Measurements from ENCODE around the gene ATP8B1. TPM values are rescaled to one million over a fixed set of nuclear protein-coding genes. Genes with fewer than 3 reads are reported as not detected.

The ATP8B1 gene
- total RNA-seq, 1 experiment from 2014 or later: 1.1 TPM

DNA sequence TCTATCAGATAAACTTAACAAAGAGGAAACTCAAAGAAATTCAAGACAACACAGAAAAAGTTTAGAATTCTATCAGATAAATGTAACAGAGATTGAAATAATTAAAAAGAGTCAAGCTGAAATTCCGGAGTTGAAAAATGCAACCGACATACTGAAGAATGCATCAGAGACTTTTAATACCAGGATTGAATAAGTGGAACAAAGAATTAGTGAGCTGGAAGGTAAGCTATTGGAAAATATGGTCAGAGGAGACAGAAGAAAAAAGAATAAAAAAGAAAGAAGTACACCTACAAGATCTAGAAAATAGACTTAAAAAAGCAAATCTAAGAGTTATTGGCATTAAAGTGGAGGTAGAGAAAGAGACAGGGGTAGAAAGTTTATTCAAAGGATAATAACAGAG lies 88.0 kb downstream of the ATP8B1 start:
- Histone ChIP-seq H4K91ac (ENCODE audit: insufficient read length, low read depth, low read length) (no peak overlapping the region), H3K9me3 (ENCODE audit: control insufficient read depth, low read depth, low read length) (no peaks in the 10 kb centered on the region), H2AFZ (ENCODE audit: low read length) (no peak overlapping the region), H3K4ac (ENCODE audit: low read depth, low read length) (no peak overlapping the region), H2BK120ac (ENCODE audit: low read depth, low read length, poor library complexity, severe bottlenecking) (no peak overlapping the region), H3K79me2 (ENCODE audit: insufficient read depth, low read length) (no peaks in the 10 kb centered on the region), H3T11ph (ENCODE audit: low read length) (no peak overlapping the region), H3K27ac (ENCODE audit: insufficient read length, low read depth, low read length) (no peak overlapping the region), H3K18ac (ENCODE audit: insufficient read length, low read depth, low read length) (no peak overlapping the region), H3K56ac (ENCODE audit: insufficient read length, low read depth, low read length) (no peak overlapping the region), H2AK5ac (ENCODE audit: insufficient read length, low read length) (no peak overlapping the region), H3K4me2 (ENCODE audit: insufficient read depth, insufficient read length, low read length) (no peak overlapping the region), H2BK20ac (ENCODE audit: low read depth, low read length, poor library complexity, severe bottlenecking) (no peak overlapping the region), H3K23ac (ENCODE audit: insufficient read length, low read depth, low read length) (no peak overlapping the region), H4K8ac (replicated peaks; ENCODE audit: insufficient read length, low read depth, low read length) (no peak overlapping the region), H4K5ac (ENCODE audit: insufficient read length, low read depth, low read length) (no peak overlapping the region), H3K27me3 (ENCODE audit: insufficient read depth, low read length) (no peaks in the 10 kb centered on the region), H2BK15ac (ENCODE audit: low read depth, low read length) (no peak overlapping the region), H2BK12ac (ENCODE audit: insufficient read length, low read depth, low read length) (no peak overlapping the region), H3K79me1 (ENCODE audit: insufficient read depth, low read depth, low read length, poor library complexity, severe bottlenecking) (no peaks in the 10 kb centered on the region), H3K9ac (ENCODE audit: extremely low read depth, insufficient read length, low read length) (no peak overlapping the region), H2BK5ac (ENCODE audit: insufficient read length, low read length) (no peak overlapping the region), H3K14ac (ENCODE audit: insufficient read depth, low read length) (no peak overlapping the region), H3K23me2 (ENCODE audit: insufficient read length, low read depth, low read length, poor library complexity, severe bottlenecking) (no peaks in the 10 kb centered on the region), H4K20me1 (ENCODE audit: control insufficient read depth, insufficient read depth, insufficient read length) (no peaks in the 10 kb centered on the region), H3K4me1 (ENCODE audit: insufficient read depth, low read length) (no peaks in the 10 kb centered on the region)
- peaks cover 2 to 10% (median 6%) of the 10 kb centered on the region in 3 experiments; a peak in 4 of 7 replicates for H3K36me3 Mint-ChIP-seq (ENCODE audit: insufficient read depth in 1 of 3, low read depth in 3 of 3)
- no peaks in the 10 kb centered on the region; the same call in none of the 2 replicates for H3K27me3 Mint-ChIP-seq (ENCODE audit: low read depth)
- WGBS (ENCODE audit: extremely low coverage, insufficient read length, low lambda C conversion rate): no CpG with 5 or more reads among the region's 2 CpGs
- peaks cover 15 to 17% of the 10 kb centered on the region in 2 experiments for H3K9me3 Mint-ChIP-seq
- no peak for DNase-seq
- peaks cover 0 to 2% of the 10 kb centered on the region in 2 experiments; a peak in 1 of 4 replicates for H3K4me1 Mint-ChIP-seq
- TF ChIP-seq, protein P1, sequence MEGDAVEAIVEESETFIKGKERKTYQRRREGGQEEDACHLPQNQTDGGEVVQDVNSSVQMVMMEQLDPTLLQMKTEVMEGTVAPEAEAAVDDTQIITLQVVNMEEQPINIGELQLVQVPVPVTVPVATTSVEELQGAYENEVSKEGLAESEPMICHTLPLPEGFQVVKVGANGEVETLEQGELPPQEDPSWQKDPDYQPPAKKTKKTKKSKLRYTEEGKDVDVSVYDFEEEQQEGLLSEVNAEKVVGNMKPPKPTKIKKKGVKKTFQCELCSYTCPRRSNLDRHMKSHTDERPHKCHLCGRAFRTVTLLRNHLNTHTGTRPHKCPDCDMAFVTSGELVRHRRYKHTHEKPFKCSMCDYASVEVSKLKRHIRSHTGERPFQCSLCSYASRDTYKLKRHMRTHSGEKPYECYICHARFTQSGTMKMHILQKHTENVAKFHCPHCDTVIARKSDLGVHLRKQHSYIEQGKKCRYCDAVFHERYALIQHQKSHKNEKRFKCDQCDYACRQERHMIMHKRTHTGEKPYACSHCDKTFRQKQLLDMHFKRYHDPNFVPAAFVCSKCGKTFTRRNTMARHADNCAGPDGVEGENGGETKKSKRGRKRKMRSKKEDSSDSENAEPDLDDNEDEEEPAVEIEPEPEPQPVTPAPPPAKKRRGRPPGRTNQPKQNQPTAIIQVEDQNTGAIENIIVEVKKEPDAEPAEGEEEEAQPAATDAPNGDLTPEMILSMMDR (conservative IDR thresholded peaks at IDR 0.05): no peak
- H3K27ac Mint-ChIP-seq: no peak overlapping the region
- no peak overlapping the region for H3K4me3 Mint-ChIP-seq

All from H9 (cell line).